ENCODE results near the gene SLC39A1.

DNA sequence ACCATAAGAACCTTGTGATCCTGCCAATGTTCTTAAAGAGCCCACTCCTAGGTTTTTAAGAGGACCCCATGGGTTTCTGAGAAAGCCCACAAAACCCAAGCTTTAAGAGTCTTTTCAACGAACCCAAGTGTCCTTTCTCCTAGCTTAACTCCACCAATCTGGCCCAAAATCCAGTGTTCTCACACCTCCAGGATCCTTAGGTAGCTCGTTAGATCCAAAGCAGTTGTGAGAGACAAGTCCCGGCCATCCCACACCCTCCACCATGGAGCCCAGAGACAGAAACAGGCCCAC, 18.6 kb downstream of the SLC39A1 start:
- no peak for TF ChIP-seq REST (IDR thresholded peaks at IDR 0.05; ENCODE audit: insufficient read depth in 1 of 2, low read depth in 2 of 2, low read length in 1 of 2)
- no peak for TF ChIP-seq CTCF (IDR thresholded peaks at IDR 0.05)
